Adipocyte (in vitro differentiated cells): Measurements from ENCODE around the gene RAB42.

Source experiments
- DNase-seq: peaks from one replicate; pipeline ENCODE4 v3.0.0-alpha.2; 2015; ENCODE audit warnings: low read depth
- H3K27me3 ChIP-seq: replicated peaks from 2 replicates; pipeline ENCODE4 v1.7.0; 2013; ENCODE audit warnings: mild to moderate bottlenecking, low read length, moderate library complexity; ENCODE audit not compliant: control insufficient read depth, insufficient read depth
- H3K36me3 ChIP-seq: 2 replicates; pipeline ENCODE4 v1.7.0; 2013; ENCODE audit warnings: low read length, mild to moderate bottlenecking, moderate library complexity; ENCODE audit not compliant: control insufficient read depth, insufficient read depth, severe bottlenecking
- H3K4me1 ChIP-seq: 2 replicates; pipeline ENCODE4 v1.7.0; 2013; ENCODE audit warnings: mild to moderate bottlenecking, low read length, moderate library complexity; ENCODE audit not compliant: control insufficient read depth, insufficient read depth
- H3K4me3 ChIP-seq: 2 replicates; pipeline ENCODE4 v1.7.0; 2013; ENCODE audit warnings: mild to moderate bottlenecking, low read length, moderate library complexity
- H3K9ac ChIP-seq: 2 replicates; pipeline ENCODE4 v1.7.0; 2013; ENCODE audit warnings: mild to moderate bottlenecking, low read length, moderate library complexity
- H3K9me3 ChIP-seq: 2 replicates; pipeline ENCODE4 v1.7.0; 2013; ENCODE audit warnings: mild to moderate bottlenecking, low read length, moderate library complexity; ENCODE audit not compliant: control insufficient read depth

RAB42 gene

DNA sequence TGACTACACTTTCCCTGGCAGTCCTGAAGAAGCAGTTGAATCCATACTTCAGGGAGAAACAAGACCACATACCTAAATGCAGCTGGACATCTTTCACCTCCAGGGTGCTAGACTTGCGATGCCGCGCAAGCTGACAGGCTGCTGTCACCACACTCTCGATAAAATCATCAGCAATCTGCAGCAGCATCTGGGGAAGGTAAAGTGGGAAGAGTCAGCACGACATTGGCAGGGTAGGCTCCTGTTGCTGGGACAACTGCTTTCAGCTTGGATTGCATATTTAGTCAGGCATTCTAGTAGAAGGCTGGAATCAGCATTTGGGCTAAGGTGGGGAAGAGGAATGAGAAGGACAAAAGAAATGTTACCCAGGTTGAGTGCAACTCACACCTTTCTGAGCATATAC lies 21.1 kb downstream of the RAB42 start:
- Histone ChIP-seq H3K4me1 (no peaks in the 10 kb centered on the region), H3K9ac (no peak overlapping the region), H3K9me3 (no peaks in the 10 kb centered on the region), H3K4me3 (no peak overlapping the region), H3K27me3 (no peaks in the 10 kb centered on the region), H3K36me3 (peaks cover 56% of the 10 kb centered on the region)
- DNase-seq = no peak

DNA sequence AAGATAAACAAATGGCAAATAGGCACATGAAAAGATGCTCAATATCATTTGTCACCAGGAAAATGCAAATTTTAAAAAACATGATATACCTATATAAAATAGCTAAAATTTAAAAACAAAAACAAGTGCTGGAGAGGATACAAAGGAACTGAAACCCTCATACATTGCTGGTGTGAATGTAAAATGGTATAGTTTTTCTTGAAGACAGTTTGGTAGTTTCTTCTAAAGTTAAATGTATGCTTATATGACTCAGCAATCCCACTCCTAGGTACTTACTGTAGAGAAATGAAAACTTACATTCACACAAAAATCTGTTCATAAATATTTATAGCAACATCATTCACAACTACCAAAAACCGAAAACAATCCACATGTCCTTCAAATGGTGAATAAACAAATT lies 39.6 kb downstream of the RAB42 start:
- Histone ChIP-seq H3K36me3 (peaks cover 3% of the 10 kb centered on the region), H3K4me3 (no peak overlapping the region), H3K9ac (no peak overlapping the region), H3K9me3 (no peaks in the 10 kb centered on the region), H3K27me3 (no peaks in the 10 kb centered on the region), H3K4me1 (peaks cover 3% of the 10 kb centered on the region)
- no peak for DNase-seq

DNA sequence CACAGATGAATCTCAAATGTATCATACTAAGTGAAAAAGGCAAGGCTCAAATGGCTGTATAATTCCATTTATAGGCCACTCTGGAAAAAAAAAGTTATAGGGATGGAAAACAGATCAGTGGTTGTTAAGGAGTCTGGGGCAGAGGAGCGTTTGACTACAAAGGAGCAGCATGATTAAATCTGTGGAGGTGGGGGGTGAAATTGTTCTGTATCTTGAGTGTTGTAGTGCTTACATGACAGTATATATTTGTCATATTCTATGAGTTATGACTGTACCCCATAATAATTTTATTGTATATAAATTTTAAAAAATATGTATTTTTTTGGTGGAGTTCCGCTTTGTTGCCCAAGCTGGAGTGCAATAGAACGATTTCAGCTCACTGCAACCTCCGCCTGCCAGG lies 40.5 kb downstream of the RAB42 start:
- Histone ChIP-seq H3K4me3 (no peak overlapping the region), H3K27me3 (no peaks in the 10 kb centered on the region), H3K9me3 (no peaks in the 10 kb centered on the region), H3K4me1 (peaks cover 3% of the 10 kb centered on the region), H3K36me3 (peaks cover 3% of the 10 kb centered on the region), H3K9ac (no peak overlapping the region)
- no peak for DNase-seq

DNA sequence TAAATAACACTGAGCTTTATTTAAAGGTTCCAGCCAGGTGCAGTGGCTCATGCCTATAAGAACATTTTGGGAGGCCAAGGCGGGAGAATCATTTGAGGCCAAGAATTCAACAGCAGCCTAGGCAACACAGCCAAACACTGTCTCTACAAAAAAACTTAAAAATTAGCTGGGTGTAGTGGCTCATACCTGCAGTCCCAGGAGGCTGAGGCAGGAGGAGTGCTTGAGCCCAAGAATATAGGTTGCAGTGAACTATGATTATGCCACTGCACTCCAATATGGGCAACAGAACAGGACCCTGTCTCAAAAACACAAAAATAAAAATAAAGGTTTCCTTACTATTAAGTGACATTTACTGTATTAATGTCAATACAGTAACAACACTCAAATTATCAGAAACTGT lies 48.7 kb downstream of the RAB42 start:
- no peak for DNase-seq
- H3K4me3 ChIP-seq = no peak overlapping the region
- no peak overlapping the region for H3K9ac ChIP-seq
- H3K9me3 ChIP-seq = no peaks in the 10 kb centered on the region
- no peaks in the 10 kb centered on the region for H3K36me3 ChIP-seq
- H3K27me3 ChIP-seq = no peaks in the 10 kb centered on the region
- peaks cover 12% of the 10 kb centered on the region for H3K4me1 ChIP-seq

DNA sequence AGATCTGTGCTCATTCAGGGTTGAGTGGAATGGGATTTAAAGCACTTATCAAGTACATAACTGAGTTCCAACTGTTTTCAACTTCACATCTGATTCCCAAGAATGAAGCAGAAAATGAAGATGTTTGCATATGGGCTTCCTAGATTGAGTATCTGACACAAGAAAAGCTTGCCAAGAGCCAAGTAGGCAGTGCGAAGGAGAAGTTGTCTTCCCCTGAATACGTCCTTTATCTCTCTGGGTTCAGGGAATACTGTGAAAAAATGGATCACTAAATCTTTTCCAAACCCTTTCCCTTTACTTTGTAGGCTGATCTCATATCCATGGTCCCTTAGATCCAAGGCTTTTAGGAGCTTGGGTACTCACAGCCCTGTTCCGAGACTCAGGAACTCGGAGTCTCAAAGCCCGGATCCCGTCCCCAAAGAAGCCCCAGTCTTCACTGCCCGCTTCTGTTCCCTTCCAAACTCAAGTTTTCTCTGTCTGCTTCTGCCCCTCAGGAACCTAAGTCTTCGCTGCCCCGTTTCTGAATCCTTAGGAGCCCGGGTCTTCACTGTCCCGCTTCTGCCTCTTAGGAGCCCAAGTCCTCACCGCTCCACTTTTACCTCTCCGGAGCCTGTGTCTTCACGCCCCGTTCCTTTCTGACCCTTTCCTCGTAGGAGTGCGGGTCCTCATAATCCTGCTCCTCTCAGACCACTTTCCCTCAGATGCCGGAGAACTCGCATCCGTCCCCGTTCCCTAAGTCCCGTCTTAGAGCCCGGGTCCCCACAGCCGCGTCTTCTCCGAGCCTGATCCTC lies 50.2 kb downstream of the RAB42 start:
- peaks cover 12% of the 10 kb centered on the region for H3K4me1 ChIP-seq
- DNase-seq = peak; percentile 61
- H3K4me3 ChIP-seq = peak overlapping the region; percentile 94
- peak overlapping the region; percentile 98 for H3K9ac ChIP-seq
- H3K36me3 ChIP-seq = no peaks in the 10 kb centered on the region
- no peaks in the 10 kb centered on the region for H3K9me3 ChIP-seq
- H3K27me3 ChIP-seq = no peaks in the 10 kb centered on the region

DNA sequence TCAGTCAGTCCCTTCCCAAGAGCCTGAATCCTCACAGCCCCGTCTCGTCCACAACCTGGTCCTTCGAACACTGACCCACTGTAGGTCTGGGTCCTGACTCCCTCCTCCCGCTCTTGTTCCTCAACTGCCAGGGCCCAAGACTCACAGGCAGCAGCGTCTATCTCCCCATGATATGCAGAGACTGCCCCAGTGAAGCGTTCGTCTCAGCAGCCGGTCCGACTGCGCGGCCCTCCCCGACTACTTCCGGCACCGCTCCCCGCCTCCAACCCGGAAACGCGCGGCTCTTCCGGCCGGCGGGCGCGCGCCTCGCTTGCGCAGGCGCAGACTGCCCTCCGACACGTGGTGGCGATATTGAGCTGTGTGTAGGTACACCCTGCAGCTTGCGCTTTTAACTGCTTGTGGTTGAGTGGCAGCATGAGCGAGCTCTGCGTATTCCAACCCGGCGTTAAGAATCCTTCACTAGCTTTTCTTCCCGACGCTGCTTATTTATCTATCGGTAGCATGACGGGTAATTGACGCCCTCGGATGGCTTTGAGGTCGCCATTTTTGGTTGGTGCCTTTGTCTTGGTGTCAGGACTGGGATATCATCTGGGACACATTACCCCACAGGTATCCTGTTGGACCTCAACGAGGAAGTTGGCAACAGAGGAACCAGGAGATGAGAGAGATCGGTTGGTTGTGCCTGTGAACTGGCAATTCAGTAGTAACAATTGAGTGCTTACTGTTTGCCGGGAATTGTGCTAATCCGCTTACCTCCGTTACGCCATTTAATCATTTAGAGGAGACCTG lies 51.0 kb downstream of the RAB42 start, which contains the start of gene TAF12:
TAF12 (minus strand) TSS at position 221 of the 789 bp plus-strand sequence. CDS start 20,986 bp downstream, outside the sequence.
- peak; percentile 97 for DNase-seq
- H3K9ac ChIP-seq = peak within 1 kb of the TSS; percentile 98
- no peaks in the 10 kb centered on the region for H3K27me3 ChIP-seq
- peaks cover 17% of the 10 kb centered on the region for H3K4me1 ChIP-seq
- H3K4me3 ChIP-seq = peak within 1 kb of the TSS; percentile 94
- no peaks in the 10 kb centered on the region for H3K9me3 ChIP-seq
- H3K36me3 ChIP-seq = no peaks in the 10 kb centered on the region

DNA sequence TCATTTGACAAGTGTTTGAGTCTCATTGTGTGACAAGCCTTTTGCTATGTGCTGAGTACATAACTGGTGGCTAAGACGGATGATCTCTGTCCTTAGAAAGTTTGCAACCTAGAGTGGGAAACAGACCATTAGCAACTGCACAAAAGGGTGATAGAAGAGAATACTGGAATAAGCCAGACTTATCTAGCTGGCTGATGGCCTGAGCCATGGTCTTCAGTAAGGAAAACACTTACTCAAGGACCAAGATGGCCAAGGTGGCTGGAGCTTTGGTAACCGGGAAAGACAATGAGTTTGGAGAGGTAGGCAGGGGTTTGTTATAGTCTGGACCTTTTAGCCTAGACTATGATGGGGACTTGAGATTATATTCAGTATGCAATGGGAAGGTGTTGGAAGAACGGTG lies 52.4 kb downstream of the RAB42 start:
- no peaks in the 10 kb centered on the region for H3K9me3 ChIP-seq
- no peaks in the 10 kb centered on the region for H3K36me3 ChIP-seq
- no peaks in the 10 kb centered on the region for H3K27me3 ChIP-seq
- peak overlapping the region; percentile 98 for H3K9ac ChIP-seq
- no peak for DNase-seq
- peak overlapping the region; percentile 94 for H3K4me3 ChIP-seq
- peaks cover 17% of the 10 kb centered on the region for H3K4me1 ChIP-seq
